RPMI8226 (cell line): ENCODE data around the gene USP26.
"Not testable (repeated sequence)": the region's sequence is repeated elsewhere in the genome, so short reads cannot be mapped to it uniquely, and the experiment has no call there.

Experiments used
- DNase-seq: peaks from one replicate; pipeline ENCODE4 v3.0.0-alpha.2; 2015

The USP26 gene

GRCh38 chrX:133097031-133097430 lies at the start of gene USP26:
Gene USP26 (minus strand): TSS chrX:133097109. CDS start chrX:133028220, 68,889 bp downstream.
- no peak for DNase-seq

- DNase-seq = no peak
Observed at GRCh38 chrX:133134282-133134681, 37.4 kb upstream of the USP26 start.

- no peak for DNase-seq
Observed at GRCh38 chrX:133120406-133120805, 23.5 kb upstream of the USP26 start.

GRCh38 chrX:133094098-133094731 lies 2.7 kb downstream of the USP26 start:
- no peak for DNase-seq

- DNase-seq = no peak
Observed at GRCh38 chrX:133090236-133090809, 6.6 kb downstream of the USP26 start.

- DNase-seq = no peak
Observed at GRCh38 chrX:133089411-133089810, 7.5 kb downstream of the USP26 start.

- no peak for DNase-seq
Observed at GRCh38 chrX:133085785-133086184, 11.1 kb downstream of the USP26 start.

- not testable (repeated sequence) for DNase-seq
Observed at GRCh38 chrX:133085056-133085455, 11.9 kb downstream of the USP26 start.

GRCh38 chrX:133083899-133084298 lies 13.0 kb downstream of the USP26 start:
- DNase-seq = no peak

GRCh38 chrX:133081990-133082389 lies 14.9 kb downstream of the USP26 start:
- DNase-seq = no peak

- not testable (repeated sequence) for DNase-seq
Observed at GRCh38 chrX:133077856-133078255, 19.1 kb downstream of the USP26 start.

GRCh38 chrX:133072566-133072965 lies 24.3 kb downstream of the USP26 start:
- DNase-seq = no peak

GRCh38 chrX:133068461-133068860 lies 28.4 kb downstream of the USP26 start:
- no peak for DNase-seq

GRCh38 chrX:133056341-133056740 lies 40.6 kb downstream of the USP26 start:
- DNase-seq = no peak

GRCh38 chrX:133054761-133055405 lies 42.0 kb downstream of the USP26 start:
- no peak for DNase-seq

GRCh38 chrX:133053861-133054598 lies 42.9 kb downstream of the USP26 start:
- no peak for DNase-seq

GRCh38 chrX:133048751-133049150 lies 48.2 kb downstream of the USP26 start:
- no peak for DNase-seq

- no peak for DNase-seq
Observed at GRCh38 chrX:133046601-133047000, 50.3 kb downstream of the USP26 start.

GRCh38 chrX:133045986-133046385 lies 50.9 kb downstream of the USP26 start:
- peak; percentile 9 for DNase-seq

- DNase-seq = not testable (repeated sequence)
Observed at GRCh38 chrX:133044145-133044786, 52.6 kb downstream of the USP26 start.

GRCh38 chrX:133042260-133042659 lies 54.6 kb downstream of the USP26 start:
- no peak for DNase-seq

GRCh38 chrX:133033010-133033409 lies 63.9 kb downstream of the USP26 start:
- no peak for DNase-seq

GRCh38 chrX:133018229-133018628 lies 78.7 kb downstream of the USP26 start:
- no peak for DNase-seq
